GM19438 (cell line): Measurements from ENCODE around the gene PFKM.
"Not testable (repeated sequence)": the region's sequence is repeated elsewhere in the genome, so short reads cannot be mapped to it uniquely, and the experiment has no call there.

Source experiments
- ATAC-seq: cut with Tn5 transposase; IDR thresholded peaks from one replicate; pipeline ENCODE4 v1.9.1; 2021; ENCODE audit warnings: low read depth; ENCODE audit not compliant: unreplicated experiment

The PFKM gene

GRCh38 chr12:48110691-48111311, 8.4 kb upstream of the PFKM start:
- ATAC-seq, result no peak

- not testable (repeated sequence) for ATAC-seq
These were observed 7.9 kb upstream of the PFKM start for GRCh38 chr12:48111312-48111693.

GRCh38 chr12:48115957-48116356, 3.2 kb upstream of the PFKM start:
- ATAC-seq, result no peak

GRCh38 chr12:48118284-48118871, 786 bp upstream of the PFKM start:
- ATAC-seq, result no peak

GRCh38 chr12:48119834-48120195, 651 bp downstream of the PFKM start:
- ATAC-seq, result no peak

- no peak for ATAC-seq
These were observed 2.4 kb downstream of the PFKM start for GRCh38 chr12:48121522-48121921.

GRCh38 chr12:48122065-48122834, 3.1 kb downstream of the PFKM start:
- no peak for ATAC-seq

GRCh38 chr12:48123169-48123568, 4.0 kb downstream of the PFKM start:
- ATAC-seq, result no peak

- ATAC-seq, result not testable (repeated sequence)
These were observed 6.4 kb downstream of the PFKM start for GRCh38 chr12:48125542-48125941.

- ATAC-seq, result no peak
These were observed 6.8 kb downstream of the PFKM start for GRCh38 chr12:48125985-48126384.

GRCh38 chr12:48126953-48127630, 7.9 kb downstream of the PFKM start:
- ATAC-seq, result no peak

GRCh38 chr12:48128800-48129199, 9.6 kb downstream of the PFKM start:
- no peak for ATAC-seq

- ATAC-seq, result no peak
These were observed 10.2 kb downstream of the PFKM start for GRCh38 chr12:48129376-48129775.

- ATAC-seq, result no peak
These were observed 12.4 kb downstream of the PFKM start for GRCh38 chr12:48131517-48131916.

GRCh38 chr12:48132826-48133225, 13.7 kb downstream of the PFKM start:
- ATAC-seq, result no peak

- ATAC-seq, result no peak
These were observed 15.9 kb downstream of the PFKM start for GRCh38 chr12:48135027-48135426.

- no peak for ATAC-seq
These were observed 23.9 kb downstream of the PFKM start for GRCh38 chr12:48142818-48143674.

- no peak for ATAC-seq
These were observed 24.7 kb downstream of the PFKM start for GRCh38 chr12:48143898-48144297.

- no peak for ATAC-seq
These were observed 26.8 kb downstream of the PFKM start for GRCh38 chr12:48145981-48146380.

GRCh38 chr12:48151103-48151771, 32.1 kb downstream of the PFKM start:
- ATAC-seq, result no peak
